HL-60/S4 treated with phorbol 12-myristate 13-acetate at 8.2 ng/mL for 4 days and 3 days (cell line): Measurements from ENCODE around the gene TMEM184A.

Source experiments
- in situ Hi-C: fragments of 300-500 bp; cut with MboI; formaldehyde crosslinking; loops from 2 replicates; pipeline ENCODE4 v1.15.0; 2022; ENCODE audit warnings: low sequenced_read_pairs

The TMEM184A gene

DNA sequence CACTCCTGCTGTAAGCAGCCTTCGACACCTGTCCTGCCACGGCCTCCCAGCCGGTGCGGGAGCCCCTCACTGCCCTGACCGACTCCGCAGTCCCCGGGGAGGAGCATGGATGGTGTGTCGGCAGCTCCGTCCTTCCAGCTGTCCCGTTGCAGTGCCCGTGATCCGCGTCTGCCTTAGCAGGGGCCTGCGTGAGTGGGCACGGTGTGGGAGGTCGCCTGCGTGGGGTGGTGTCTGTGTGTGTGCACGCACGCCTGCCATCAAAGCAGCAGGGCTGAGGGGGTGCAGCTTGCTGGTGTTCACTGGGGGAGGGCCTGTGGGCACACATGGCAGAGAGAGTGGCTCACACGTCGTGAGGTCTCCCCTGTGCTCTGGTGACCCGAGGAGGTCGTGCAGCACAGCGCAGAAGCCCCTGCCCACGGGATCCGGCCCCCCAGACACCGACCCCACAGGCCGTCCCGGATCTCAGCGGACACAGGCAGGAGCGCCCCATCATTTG is 15.2 kb downstream of the TMEM184A start:
- in situ Hi-C loops = no loop called here

DNA sequence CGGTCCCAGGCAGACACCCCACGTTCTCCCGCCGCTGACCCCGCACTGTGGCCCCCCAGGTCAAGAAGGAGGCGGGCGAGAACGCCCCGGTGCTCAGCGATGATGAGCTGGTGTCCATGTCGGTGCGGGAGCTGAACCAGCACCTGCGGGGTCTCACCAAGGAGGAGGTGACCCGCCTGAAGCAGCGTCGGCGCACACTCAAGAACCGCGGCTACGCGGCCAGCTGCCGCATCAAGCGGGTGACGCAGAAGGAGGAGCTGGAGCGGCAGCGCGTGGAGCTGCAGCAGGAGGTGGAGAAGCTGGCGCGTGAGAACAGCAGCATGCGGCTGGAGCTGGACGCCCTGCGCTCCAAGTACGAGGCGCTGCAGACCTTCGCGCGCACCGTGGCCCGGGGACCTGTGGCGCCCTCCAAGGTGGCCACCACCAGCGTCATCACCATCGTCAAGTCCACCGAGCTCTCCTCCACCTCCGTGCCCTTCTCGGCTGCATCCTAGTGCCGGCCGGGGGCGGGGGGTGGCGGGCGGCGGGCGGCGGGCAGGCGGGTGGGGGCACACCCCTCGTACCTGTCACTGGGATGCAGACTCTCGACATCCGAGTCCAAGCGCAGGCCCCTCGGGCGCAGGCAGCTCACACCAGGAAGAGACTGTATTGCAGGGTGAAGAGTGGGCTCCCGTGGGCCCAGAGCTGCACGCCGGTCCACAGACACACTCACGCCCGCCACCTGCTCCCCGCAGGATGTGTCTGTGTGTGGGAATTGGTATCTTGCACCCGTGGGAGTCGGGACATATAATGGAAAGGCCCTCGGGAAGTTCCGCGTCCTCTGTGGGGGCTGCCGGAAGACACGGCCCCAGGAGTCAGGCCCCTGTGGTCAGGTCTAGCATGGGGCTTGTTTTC is 15.9 kb downstream of the TMEM184A start:
- in situ Hi-C loops = no loop called here

DNA sequence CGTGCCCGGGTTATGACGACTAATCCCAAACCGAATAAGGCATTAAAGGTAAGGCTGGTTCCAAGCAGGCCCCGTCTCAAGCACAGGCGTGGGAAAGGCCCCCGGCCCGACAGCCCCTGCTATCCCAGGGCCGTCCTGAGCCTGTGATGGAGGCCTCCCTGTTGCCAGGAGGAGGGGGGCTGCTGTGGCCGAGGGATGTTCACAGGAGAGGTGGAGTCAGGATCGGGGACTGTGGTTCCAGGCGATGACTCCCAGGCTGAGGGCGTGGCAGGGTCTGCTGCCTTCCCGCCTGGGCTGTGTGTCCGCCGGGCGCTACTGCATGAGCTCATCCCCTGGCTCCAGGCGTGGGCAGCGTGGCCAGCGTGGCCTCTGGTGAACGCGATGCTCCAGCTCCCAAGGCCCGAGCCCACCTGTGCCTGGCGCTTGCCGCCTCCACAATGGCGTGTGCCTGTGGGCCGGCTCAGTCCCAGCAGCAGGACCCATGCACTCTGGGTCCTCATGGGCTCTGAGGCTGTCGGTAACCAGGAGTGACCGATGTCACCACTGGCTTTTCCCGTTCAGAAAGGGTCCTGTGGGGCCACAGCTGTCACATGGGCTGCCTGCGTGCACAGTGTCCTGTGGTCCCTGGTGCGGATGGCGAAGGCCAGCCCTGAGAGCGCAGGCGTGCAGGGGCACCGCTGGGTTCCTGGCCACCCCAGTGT is 16.7 kb downstream of the TMEM184A start:
- in situ Hi-C loops = no loop called here

DNA sequence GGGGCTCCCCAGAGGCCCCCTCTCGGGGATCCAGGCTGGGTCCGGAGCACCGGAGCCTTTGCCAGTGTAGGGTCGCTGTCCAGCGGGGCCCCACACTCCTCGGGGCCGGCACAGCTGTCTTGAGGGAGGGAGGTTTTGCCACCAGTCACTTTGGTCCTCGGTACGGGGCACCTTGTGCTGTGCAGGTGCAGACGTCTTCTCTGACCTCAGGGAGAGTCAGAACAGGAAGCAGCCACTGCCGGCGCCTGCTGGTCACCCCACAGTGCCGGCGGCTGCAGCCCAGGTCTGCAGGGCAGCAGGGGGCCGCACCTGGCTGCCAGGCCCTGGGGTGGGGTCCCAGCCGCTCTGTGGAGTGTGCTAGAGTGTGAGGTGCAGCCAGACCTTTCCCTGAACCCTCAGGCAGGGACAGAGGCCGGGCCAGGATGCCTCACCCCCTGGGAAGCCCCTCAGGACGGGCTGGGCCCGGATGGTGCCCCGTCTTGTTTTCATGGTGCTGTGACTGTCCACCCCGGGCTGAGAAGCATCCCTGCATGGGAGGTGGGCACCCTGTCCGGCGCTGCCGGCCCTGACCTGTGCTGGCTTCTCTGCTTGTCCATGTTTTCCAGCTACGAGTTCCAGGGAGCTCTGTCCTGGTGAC is 17.3 kb downstream of the TMEM184A start:
- in situ Hi-C loops = no loop called here

DNA sequence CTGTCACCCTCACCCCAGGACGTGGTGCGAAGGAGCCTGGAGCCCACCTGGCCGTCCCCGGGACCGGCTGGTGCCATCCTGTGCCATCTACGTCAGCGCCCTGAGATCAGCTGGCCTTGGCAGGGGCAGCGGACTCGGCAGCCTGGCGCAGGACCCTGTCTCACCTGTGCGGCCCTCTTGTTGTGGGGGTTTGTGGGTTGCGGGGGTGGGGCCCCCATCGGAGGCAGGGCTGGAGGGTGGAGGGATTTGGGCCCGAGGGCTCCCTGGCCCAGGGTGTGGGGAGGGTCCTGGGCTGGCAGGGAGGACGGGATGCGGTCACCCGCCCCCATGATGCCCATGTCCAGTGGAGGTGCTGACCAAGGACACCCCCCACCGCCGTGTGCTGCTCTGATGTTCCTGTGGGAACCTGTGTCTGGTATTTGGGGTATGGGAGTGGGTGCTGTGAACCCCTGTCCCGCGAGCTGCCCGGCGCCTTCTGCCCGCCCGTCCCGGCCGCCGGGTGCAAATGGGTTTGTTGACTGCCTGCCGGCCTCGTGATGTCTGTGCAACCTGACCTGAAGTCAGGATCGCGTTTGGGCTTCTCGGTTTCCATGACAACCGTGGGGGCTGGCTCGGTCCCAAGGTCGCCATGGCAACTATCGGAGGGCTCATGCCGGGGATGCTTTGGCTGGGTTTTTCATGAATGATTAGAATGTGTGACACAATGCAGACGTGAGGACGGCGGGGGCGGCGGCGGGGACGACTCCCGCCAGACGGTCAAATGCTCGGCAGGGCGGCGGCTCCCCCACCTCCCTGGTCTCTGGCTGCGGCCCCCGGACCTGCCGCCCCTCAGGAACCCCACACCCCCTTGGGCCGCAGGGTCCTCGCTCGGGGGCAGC is 18.2 kb downstream of the TMEM184A start:
- in situ Hi-C loops = no loop called here

DNA sequence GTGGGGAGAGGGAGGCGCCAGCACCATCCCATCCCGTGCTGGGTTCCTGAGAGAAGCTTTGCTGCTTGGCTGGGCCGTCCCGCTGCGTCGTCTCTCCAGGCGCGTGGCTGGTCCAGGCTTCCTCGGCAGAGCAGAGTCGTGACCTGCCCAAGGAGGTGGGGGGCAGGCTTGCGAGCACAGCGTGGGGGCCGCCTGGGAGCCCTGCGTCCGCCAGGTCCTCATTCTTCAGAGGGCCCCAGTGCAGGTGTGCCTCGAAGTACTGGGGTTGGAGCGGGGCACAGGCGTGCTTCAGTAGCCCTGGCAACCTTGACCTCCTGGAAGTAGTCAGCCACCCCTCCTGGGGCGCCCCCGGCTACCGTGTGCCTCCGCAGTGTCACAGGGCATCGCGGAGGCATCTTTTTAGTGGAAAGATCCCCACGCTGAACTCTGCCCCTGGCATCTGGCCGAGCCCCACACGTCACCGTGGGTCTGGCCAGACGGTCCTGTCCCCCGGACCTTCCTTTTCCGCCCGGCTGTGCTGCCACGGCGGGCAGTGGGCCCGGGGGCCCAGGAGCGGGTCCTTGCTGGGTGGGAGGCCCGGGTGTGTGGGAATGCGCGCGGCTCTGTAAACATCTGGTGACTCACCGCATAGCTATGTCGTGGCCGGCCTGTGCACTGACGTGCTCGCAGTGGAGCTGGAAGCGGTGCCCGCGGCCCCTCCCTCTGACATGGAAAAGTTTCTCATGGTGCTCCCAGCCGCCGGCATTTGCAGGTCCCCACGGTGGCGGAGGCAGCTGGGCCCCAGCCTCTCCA is 19.1 kb downstream of the TMEM184A start:
- in situ Hi-C loops = no loop called here

DNA sequence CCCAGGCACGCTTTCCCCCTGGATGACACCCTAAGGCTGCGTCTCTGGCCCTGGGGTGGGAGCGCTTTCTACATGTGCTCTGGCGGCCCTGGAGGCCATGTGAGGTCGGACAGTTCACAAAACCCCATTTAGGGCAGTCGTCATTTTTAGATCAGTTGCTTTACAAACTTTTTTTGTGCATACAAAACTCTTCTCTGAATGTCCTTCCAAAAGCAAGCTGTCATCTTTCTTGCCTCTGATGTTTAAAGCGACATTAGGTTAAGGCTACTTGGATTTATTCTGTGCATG is 19.6 kb downstream of the TMEM184A start:
- in situ Hi-C loops = no loop called here

DNA sequence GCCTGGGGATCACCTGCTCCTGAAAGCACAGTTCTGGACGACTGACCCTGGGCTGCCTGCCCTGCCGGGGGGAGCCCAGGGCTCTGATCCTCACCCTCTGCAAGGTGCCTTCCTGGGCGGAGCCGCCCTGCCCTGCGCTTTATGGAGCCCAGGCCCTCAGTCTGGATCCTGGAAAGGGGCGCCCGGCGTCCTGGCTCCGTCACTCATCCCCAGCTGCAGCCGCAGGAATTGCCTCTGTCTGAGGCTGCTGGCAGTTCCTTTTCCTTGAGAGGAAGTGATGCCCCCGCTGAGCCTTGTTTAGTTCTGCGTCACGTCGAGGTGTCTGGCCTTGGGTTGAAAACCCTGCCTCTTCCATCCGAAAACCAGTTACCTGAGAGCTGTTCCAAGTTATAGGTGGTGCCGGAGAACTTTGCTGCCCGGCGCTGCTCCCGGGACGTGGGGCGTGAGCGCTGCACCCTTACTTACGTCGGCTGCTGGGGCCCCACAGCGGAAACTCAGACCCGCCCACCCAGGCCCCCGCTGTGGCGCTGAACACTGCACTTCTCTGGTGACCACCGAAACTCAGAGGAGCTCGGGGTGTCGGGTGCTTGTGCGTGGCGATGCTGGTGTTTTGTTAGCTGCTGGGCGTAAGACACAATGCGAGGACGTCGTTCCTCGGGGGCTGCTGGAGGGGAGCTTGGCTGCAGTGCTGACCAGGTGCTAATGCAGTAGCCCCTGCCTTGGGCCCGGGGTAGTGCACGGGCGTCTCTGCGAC is 20.1 kb downstream of the TMEM184A start:
- in situ Hi-C loops = no loop called here

DNA sequence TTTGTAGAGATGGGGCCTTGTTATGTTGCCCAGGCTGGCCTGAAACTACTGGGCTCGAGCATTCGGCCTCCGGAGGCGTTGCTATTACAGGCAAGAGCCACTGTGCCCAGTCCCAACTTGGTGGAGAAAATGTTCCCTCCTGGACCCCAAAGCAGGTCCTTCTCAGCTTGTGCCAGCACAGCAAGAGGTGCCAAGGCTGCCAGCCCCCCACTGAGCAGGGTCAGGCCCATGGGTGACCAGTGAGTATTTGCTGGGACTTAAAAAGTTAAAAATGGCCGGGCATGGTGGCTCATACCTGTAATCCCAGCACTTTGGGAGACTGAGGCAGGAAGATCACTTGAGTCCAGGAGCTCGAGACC is 20.9 kb downstream of the TMEM184A start:
- in situ Hi-C loops = no loop called here

DNA sequence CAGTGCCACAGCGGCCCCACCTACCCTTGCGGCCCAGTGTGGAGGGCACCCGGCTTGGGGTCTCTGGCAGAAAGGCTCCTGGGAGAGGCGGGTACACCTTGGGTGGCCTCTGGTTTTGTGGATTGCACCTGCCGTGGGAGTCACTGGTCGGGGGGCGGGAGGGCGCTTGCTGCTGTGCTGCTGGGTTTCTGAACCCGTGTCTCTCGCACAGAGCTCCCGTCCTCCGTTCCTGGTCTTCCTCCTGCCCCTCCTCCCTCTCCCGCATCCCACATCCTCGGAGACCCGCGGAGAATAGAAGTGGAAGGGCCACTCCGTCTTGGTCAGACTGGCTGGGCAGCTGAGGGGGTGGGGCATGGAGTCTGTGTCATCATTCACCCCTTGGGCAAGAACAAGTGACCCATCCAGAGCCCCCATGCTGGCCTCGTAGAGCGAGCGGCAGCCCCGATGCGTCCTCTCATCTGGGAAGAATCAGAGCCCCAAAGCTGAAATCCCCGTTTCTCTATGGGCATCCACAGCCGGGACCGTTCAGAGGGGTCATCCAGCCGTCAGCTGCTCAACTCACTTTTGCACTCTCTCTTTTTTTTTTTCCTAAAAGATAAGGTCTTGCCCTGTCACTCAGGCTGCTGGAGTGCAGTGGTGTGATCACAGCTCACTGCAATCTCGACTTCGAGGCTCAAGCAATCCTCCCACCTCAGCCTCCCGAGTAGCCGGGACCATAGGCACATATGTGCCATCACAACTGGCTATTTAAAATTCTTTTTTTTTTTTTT is 21.5 kb downstream of the TMEM184A start:
- in situ Hi-C loops = loop anchor here (5.0 kb wide), 1 partner anchor 33 kb away; no protein-coding TSS in a partner anchor

DNA sequence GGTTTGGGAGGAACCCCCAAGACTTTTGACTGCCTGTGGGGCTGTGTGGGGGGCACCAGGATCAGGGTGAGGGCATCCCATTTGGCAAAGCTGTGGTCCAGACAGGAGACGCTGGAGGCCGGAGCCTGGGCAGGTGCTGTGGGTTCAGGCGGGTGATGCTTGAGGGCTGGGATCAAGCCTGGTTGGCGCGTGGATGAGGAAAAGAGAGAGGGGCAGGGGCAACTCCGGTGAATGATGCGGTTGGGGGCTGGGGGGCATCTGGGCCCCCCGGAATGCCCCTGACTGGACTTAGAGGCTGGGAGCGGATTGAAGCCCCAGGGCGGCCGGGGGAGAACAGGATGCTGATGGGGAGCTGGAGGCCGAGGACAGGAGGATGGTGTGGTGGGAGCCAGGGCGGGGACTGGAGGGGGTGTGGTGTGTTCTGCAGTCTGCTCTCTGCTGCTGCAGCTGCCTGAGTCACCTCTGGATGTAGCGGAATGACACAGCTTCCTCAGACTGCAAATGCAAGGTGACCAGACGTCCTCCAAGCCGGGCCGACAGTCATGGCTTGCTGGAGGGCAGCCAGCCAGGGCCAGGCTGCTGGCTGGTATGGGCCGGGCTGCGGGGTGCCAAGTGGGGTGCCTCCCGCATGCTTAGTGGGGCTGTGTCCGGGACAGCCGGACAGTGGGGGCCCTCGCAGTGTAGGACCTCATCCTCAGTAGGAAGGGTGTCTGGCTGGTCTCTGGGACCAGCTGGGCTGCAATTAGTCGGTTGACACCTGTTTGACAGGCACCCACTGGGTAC is 22.3 kb downstream of the TMEM184A start:
- in situ Hi-C loops = loop anchor here (5.0 kb wide), 1 partner anchor 34 kb away; no protein-coding TSS in a partner anchor

DNA sequence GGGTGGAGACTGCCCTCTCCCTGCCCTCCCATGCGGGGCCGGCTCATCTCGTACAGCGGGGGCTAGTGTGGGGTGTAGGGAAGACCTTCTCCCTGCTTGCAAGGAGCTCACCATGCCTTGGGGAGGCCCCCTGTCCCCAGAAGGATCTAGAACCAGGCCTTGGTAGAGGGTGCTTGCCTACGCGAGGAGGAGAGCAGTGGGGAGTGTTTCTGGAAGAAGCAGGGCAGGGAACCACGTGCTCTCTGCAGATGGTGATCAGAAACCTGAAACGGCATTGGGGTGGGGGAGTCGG is 22.8 kb downstream of the TMEM184A start:
- in situ Hi-C loops = loop anchor here (5.0 kb wide), 1 partner anchor 34 kb away; no protein-coding TSS in a partner anchor

DNA sequence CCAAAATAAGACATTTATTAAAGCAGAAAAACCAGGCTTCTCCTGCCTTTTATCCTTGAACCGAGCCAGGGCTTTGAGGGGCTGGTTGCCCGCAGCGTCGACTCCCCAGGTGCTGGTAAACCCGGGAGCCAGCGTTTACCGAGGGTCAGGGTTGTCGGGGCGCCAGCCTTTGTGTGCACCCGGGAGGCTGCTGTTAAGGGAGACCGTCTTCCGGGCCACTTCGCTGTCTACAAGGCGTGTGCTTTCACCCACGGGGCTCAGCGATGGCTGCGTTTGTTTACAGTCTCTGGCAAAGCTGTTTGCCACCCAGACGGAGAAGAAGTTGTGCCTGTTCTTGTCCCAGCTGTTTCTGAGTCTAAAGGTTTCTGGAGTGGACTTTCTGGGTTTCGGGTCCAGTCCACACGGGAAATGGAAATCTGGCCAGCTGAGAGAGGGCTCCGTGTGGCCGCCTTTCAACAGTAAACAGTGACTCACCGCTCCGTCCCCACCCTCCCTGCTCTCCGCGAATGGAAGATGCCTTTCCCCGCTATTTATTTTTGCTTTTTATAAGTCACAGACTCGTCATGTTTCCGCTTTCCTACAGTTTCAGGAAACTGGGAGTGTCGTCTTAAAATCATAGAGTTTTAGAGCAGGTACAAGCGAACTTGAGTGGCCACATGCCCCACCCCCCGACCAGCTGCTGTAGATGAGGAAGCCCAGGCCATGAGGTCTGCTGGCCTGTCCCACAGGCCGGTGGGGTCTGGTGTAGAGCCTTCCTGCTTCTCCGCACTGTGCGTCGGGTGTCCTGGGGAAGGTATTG is 23.4 kb downstream of the TMEM184A start:
- in situ Hi-C loops = loop anchor here (5.0 kb wide), 1 partner anchor 35 kb away; no protein-coding TSS in a partner anchor

DNA sequence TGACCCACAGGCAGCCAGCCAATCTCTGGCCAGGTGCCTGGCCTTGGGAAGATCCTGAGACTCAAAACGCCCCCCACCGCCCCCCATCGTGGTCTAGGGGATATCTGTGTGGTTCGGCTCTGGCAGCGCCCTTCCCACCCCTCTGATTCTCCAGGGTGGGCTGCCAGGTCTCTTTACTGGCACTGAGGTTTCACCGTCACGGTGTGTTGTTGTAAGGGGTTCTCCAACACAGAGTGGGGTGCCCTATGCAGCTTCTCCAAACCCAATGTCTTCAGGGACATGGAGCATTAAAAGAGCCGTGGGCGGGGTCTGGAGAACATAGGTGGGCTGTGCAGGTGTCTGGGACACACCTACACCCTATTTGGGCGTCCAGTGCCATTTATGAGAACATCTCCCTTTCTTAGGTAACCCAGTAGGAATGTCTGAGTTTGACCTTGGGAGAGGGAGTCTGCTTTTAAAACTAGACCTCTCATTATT is 24.0 kb downstream of the TMEM184A start:
- in situ Hi-C loops = loop anchor here (5.0 kb wide), 1 partner anchor 35 kb away; no protein-coding TSS in a partner anchor

DNA sequence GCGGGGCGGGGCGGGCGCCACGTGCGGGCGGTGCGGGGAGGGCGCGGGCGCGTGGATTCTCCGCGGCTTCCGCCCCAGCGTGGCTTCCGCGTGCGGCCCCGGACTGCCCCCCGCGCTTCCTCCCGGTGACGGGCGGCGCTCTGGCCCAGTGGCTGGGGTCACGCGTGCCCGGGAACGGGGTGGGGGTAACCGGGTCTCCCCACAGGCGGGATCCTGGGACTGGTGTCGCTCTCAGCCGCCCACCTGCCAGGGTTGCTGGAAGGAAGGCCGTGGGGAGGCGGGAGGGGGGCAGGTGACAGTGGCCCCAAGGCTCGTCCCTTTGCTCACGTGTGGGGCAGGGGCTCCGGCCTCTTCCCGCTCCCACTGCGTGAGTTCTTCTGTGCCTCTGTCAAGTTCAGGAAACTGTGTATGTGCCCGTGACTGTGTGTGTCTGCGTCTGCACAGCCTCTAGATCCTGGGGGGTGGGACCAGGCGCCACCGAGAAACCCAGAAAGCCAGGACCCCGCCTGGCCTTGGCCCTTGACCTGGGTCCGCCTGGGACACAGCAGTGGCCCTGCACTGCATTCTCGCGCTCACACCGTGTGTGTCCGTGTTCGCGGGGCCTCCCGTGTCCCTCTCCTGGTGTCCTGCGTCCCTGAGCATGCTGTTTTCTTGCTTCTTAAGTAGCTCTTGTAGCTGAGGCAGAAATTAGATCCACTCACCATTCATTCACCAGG is 24.6 kb downstream of the TMEM184A start:
- in situ Hi-C loops = loop anchor here (5.0 kb wide), 1 partner anchor 36 kb away; no protein-coding TSS in a partner anchor

DNA sequence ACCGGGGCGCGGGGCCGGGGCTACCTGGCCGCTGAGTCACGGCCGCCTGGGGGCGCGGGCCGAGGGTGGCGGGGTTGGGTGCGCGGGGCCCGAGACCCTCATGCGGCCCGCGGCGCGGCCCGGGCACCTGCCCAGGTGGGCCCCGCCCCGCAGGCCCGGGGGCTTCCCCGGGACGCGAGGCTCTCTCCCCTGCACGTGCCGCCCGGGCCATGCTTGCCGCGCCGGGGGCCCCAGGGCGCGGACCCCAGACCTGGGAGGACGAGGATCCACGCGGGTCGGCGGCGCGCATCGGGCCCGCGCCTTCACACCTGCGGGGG is 25.1 kb downstream of the TMEM184A start:
- in situ Hi-C loops = loop anchor here (5.0 kb wide), 1 partner anchor 36 kb away; no protein-coding TSS in a partner anchor
